GM12872 (cell line): ENCODE results near the gene TBXA2R.

Source experiments
- TF ChIP-seq, protein P1 (sequence below): IDR thresholded peaks from 3 replicates; pipeline ENCODE4 v1.5.1; 2011; ENCODE audit warnings: low read depth, mild to moderate bottlenecking, low read length, moderate library complexity; ENCODE audit not compliant: insufficient read depth

TBXA2R gene

DNA sequence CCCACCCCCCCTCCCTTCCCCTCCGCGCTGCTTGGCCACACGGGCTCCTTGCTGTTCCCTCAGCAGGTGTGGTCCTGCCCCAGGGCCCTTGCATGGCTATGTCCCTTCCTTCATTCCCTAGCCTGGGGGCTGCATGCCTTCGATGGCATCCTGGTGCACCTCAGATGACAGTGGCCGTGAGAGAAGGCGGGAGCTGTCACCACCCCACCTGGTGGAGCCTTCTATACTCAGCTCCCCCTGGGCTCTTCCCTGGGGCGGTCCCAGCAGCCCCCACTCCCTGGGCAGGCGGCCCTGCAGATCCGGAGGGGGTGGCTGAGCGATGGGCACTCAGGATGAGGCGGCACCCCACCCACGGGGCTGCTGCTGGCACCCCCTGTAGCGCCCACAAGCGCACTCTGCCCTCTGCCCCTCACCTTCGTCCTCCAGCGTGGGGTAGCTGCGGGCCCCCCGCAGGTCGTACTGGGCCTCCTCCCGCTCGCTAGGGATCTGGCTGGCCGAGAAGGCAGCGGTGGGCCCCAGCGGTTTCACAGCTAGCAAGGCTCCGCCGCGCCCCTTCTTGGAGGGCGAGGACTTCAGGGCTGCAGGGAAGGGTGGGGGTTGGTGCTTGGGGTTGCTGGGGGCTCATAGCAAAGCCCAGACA, 37.1 kb upstream of the TBXA2R start:
- TF ChIP-seq, protein P1, sequence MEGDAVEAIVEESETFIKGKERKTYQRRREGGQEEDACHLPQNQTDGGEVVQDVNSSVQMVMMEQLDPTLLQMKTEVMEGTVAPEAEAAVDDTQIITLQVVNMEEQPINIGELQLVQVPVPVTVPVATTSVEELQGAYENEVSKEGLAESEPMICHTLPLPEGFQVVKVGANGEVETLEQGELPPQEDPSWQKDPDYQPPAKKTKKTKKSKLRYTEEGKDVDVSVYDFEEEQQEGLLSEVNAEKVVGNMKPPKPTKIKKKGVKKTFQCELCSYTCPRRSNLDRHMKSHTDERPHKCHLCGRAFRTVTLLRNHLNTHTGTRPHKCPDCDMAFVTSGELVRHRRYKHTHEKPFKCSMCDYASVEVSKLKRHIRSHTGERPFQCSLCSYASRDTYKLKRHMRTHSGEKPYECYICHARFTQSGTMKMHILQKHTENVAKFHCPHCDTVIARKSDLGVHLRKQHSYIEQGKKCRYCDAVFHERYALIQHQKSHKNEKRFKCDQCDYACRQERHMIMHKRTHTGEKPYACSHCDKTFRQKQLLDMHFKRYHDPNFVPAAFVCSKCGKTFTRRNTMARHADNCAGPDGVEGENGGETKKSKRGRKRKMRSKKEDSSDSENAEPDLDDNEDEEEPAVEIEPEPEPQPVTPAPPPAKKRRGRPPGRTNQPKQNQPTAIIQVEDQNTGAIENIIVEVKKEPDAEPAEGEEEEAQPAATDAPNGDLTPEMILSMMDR, result no peak

DNA sequence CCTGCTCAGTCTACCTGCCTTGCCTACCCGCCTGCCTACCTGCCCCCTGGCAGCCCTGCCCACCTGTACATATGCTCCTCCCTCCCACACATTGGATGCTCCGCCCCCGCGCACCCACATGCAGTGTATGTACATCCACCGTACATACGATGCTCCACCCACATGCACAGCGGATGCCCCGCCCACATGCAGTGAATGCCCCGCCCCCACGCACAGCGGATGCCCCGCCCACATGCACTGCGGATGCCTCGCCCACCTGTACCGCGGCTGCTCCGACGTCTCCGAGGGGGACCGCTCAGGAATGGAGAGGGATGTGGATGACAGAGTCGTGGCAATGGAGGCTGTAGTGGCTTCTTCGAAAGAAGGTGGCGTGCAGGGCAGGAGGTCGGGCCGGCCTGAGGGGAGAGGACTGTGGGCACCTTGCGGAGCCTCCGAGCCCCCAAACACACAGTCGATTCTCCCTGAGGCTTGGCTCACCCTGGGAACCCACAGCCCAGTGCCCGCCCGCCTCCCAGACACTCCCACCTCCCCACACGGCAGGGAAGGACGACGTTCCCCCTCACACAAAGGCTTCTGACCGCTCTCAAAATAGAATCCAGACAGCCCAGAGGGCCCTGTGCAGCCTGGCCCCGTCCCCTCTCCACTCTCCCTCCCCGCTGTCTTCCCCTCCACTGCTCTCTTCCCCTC, 36.5 kb upstream of the TBXA2R start:
- TF ChIP-seq, protein P1, result no peak

DNA sequence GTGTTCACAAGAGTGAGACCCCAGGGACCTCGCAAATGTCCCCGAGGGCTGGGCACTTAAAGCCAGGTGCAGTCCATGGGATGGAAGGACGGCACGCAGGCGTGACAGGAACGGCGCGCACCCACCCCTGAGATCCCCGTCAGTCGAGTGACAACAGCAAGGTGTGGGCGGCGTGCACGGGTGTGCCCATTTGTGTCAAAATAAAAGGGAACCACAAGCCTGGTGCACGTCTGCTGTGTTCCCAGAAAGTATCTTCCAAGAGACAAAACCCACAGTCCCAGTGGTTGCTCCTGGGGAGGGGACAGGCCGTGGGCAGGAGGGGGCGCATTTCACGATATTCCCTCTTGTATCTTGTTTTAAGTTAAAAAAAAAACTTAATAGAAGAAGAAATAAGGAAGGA, 35.6 kb upstream of the TBXA2R start:
- TF ChIP-seq, protein P1, result no peak

DNA sequence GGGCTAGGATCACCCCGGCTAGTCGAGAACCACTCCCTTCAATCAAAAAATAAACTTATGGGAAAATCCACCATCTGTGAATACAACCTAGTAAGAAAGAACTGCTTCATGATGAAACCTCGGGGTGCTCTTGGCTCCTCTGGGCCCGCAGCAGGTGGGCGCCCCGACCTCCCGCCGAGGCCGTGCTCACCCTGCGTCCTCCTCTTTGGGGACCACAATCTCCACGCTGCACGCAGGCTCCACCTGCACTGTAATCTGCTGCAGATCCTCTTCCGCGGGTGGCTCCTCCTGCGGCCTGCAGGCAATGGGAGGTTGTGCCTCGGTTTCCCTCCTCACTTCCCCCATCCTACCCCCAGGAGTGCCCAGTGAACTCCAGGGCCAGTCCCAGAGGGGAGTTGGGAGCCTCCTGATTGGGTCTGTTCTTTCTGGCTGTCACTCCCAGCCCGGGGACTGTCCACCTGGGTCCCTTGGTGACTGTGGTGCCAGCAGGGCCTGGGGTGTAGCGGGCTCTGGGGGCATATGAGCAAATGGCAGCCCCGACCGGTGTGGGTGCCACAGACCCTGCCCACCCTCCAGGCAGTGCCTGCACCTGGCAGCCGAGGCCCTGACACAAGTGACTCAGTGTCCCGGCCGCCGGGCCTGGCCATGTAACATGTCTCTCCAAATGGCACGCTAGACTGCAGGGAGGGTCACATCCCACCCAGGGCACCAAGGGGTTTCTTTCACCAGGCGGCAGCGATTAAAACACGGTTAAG, 35.0 kb upstream of the TBXA2R start:
- TF ChIP-seq, protein P1, result no peak

DNA sequence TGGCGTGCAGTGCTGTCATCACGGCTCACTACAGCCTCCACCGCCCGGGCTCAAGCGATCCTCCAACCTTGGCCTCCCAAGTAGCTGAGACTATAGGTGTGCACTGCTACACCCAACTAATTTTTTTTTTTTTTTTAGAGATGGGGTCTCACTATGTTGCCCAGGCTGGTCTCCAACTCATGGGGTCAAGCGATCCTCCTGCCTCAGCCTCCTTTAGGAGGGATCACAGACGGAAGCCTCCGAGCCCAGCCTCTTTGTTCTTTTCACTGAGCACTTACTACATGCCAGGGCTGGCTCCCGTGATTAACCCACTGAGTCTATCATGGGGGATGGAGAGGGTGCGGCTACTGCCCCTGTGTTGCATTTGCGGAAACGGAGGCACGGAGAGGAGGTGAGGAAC, 32.8 kb upstream of the TBXA2R start:
- TF ChIP-seq, protein P1, result no peak

DNA sequence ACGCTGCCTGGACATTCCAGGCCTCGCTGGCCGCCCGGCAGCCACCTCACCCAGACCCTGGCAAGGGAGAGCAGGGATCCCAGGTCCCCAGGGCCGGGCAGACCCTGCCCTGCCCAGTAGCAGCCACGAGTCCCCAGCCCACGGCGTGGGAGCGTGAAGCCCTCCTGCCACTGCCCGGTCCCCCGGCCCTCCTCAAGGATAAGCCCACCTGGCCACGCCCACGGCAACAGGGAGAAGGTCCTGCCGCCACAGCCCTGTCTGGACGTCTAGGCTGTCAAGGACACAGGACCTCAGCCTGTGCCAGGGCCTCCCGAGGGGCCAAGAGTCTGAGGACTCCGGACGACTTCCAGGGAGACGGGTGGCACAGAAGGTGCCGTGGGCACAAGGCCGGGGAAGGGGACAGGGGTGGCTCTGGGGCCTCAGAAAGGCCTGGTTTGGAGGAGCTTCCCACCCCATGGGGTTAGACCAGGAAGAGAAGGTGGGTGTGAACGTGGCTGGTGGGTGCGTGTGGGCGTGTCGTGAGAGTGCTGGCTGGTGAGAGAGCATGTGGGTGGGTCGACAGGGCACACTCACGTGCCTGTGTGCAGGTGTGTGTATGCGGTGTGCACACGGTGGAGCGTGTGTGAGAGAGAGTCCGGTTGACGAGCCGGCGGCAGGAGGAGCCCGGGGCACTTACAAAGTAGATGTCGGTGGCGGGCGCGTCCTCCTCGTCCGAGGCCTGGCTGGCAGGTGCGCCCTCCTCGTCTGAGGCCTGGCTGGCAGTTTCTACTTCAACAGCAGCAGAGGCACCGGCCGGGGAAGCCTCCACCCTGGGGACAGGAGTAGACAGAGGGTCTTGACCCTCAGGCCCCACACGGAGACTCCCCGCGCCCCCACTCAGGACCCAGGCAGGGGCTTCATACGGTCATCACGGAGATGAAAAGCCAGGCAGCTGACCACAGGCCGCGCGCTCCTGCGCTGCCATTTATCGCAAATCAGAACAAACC, 31.8 kb upstream of the TBXA2R start:
- TF ChIP-seq, protein P1, result no peak
